Adrenal gland (tissue), 12 donors: ENCODE results near the gene ERAP2. TPM values are rescaled to one million over a fixed set of nuclear protein-coding genes. Genes with fewer than 3 reads are reported as not detected.

Experiments
- DNase-seq, 7 donors: peaks; one replicate each; pipeline ENCODE4 v3.0.0-alpha.2; 2019 to 2020
- H3K27ac ChIP-seq, 5 donors: fragments of 200-600 bp; sonication (generic) in 4 of 5; 1 replicate in 3 of 5; 2 replicates in 2 of 5; pipeline versions ENCODE4 v1.5.1 to v1.8.0; 2016 to 2020; ENCODE audit warnings: mild to moderate bottlenecking in 1 of 5
- H3K27me3 ChIP-seq: fragments of 200-600 bp; 2 replicates; pipeline ENCODE4 v1.8.0; 2021
- H3K36me3 ChIP-seq, 2 donors: fragments of 200-600 bp; replicated peaks in 1 of 2; 1 replicate in 1 of 2; 2 replicates in 1 of 2; pipeline versions ENCODE4 v1.5.1 to v1.8.0; 2018 to 2022
- H3K4me1 ChIP-seq, 2 donors: fragments of 200-600 bp; replicated peaks in 1 of 2; 1 replicate in 1 of 2; 2 replicates in 1 of 2; pipeline versions ENCODE4 v1.5.1 to v1.8.0; 2018 to 2021
- H3K4me3 ChIP-seq, 4 donors: fragments of 200-600 bp; sonication (generic) in 3 of 4; one replicate each; pipeline ENCODE4 v1.5.1; 2016 to 2018
- H3K9me3 ChIP-seq, 3 donors: fragments of 200-600 bp; sonication (generic) in 1 of 3; replicated peaks in 1 of 3; 1 replicate in 2 of 3; 2 replicates in 1 of 3; pipeline versions ENCODE4 v1.5.1 to v1.8.0; 2016 to 2021
- CTCF ChIP-seq, 6 experiments: fragments of 450-650 bp in 4 of 6; fragments of 200-600 bp in 2 of 6; sonication (generic) in 1 of 6; IDR thresholded peaks; 1 replicate in 5 of 6; 2 replicates in 1 of 6; pipeline versions ENCODE4 v1.5.1 to v1.8.0; 2016 to 2021; ENCODE audit warnings: antibody characterized with exemption in 6 of 6, mild to moderate bottlenecking in 2 of 6, moderate library complexity in 1 of 6
- POLR2A ChIP-seq, 2 donors: fragments of 450-650 bp; IDR thresholded peaks; one replicate each; pipeline ENCODE4 v1.6.1; 2017; ENCODE audit warnings: antibody characterized with exemption in 2 of 2, mild to moderate bottlenecking in 2 of 2, moderate library complexity in 1 of 2
- WGBS, 4 donors: extraction: QIAGEN DNeasy Blood & Tissue Kit in 2 of 4; methylation state at CpG; one replicate each; pipeline versions ENCODE4 v1.1.5 to v1.1.7; 2013 to 2017; 5-methylcytosine and 5-hydroxymethylcytosine counted together
- intact Hi-C, 2 donors: fragments of 100-400 bp; cut with DNase I; formaldehyde crosslinking; loops; one replicate each; pipeline versions ENCODE4 v1.14.1 to v1.15.0; 2022 to 2023
- polyA plus RNA-seq, 3 donors: library from polyadenylated mRNA; stranded (reverse); fragments of 200-250 nt in 2 of 3; fragments of 350-450 nt in 1 of 3; fragmentation: Illumina TruSeq in 1 of 3; extraction: RNeasy Lipid Tissue Mini Kit (QIAGEN cat#74804) in 1 of 3; gene quantifications; one replicate each; pipeline ENCODE4 v1.2.3, GENCODE V29; 2013 to 2014
- total RNA-seq, 9 donors: library from RNA; depleted of rRNA in 4 of 9; stranded (reverse); fragments of >200 nt in 4 of 9; fragments of 120-200 nt in 1 of 9; fragmentation: NEBNext Ultra II Directional in 1 of 9; extraction: Animal tissue kit (Norgen Biotek cat#: 25700) in 1 of 9; gene quantifications; one replicate each; pipeline versions ENCODE4 v1.1.0 to v1.2.4, GENCODE V29; 2013 to 2023
- donor health status: healthy with polysubstance abuse.
- donor health status: Bipolar disorder and iron deficiency.
- donor health status: DM: yes; HTN: yes; CAD: no.
- donor health status: DM: no; HTN: no; CAD: no.
- donor health status: DM: no; HTN: no; CAD: no.
- donor health status: DM: yes; HTN: yes; CAD: no.

Gene ERAP2
- total and polyA plus RNA-seq, 12 donors: 0.94 to 32.1 (median 10.2) TPM

- Histone ChIP-seq H3K9me3 (no peaks in the 10 kb centered on the region), H3K4me3 (no peak overlapping the region), H3K4me1 (no peaks in the 10 kb centered on the region), H3K27me3 (no peaks in the 10 kb centered on the region), H3K27ac (no peak overlapping the region), H3K36me3 (no peaks in the 10 kb centered on the region)
- no peak for DNase-seq
- TF ChIP-seq CTCF (IDR thresholded peaks at IDR 0.05): no peak
- no peak for TF ChIP-seq POLR2A (IDR thresholded peaks at IDR 0.05)
- WGBS, 4 donors: 68 to 80% (median 76%) methylated on average over 3 of the region's 3 CpGs
- intact Hi-C loops: loop anchor here in 1 of 2 donors (10.0 kb wide), 1 partner anchor 46 kb away; the partner anchor contains the start of gene ERAP2
Measured at GRCh38 chr5:96920744-96921355, 44.5 kb downstream of the ERAP2 start.

GRCh38 chr5:96922499-96923244, 46.4 kb downstream of the ERAP2 start:
- intact Hi-C loops: loop anchor here in 1 of 2 donors (10.0 kb wide), 1 partner anchor 48 kb away; the partner anchor contains the start of gene ERAP2
- WGBS, 4 donors: 87 to 95% (median 93%) methylated on average over 12 of the region's 12 CpGs
- DNase-seq: no peak
- Histone ChIP-seq H3K4me1 (no peaks in the 10 kb centered on the region), H3K9me3 (no peaks in the 10 kb centered on the region), H3K36me3 (no peaks in the 10 kb centered on the region), H3K27me3 (no peaks in the 10 kb centered on the region), H3K4me3 (no peak overlapping the region), H3K27ac (no peak overlapping the region)
- TF ChIP-seq CTCF (IDR thresholded peaks at IDR 0.05) (no peak), POLR2A (IDR thresholded peaks at IDR 0.05) (no peak)

GRCh38 chr5:96924016-96924443, 47.7 kb downstream of the ERAP2 start:
- H3K27me3 ChIP-seq: no peaks in the 10 kb centered on the region
- H3K9me3 ChIP-seq: no peaks in the 10 kb centered on the region
- TF ChIP-seq CTCF (IDR thresholded peaks at IDR 0.05) (no peak), POLR2A (IDR thresholded peaks at IDR 0.05) (no peak)
- no peak overlapping the region for H3K4me3 ChIP-seq
- no peaks in the 10 kb centered on the region for H3K4me1 ChIP-seq
- WGBS, 4 donors: 58 to 73% (median 66%) methylated on average over 3 of the region's 3 CpGs
- intact Hi-C loops: loop anchor here in 1 of 2 donors (10.0 kb wide), 1 partner anchor 49 kb away; the partner anchor contains the start of gene ERAP2
- no peak for DNase-seq
- peak overlapping the region in 1 of 5 donors; percentile 5 for H3K27ac ChIP-seq
- H3K36me3 ChIP-seq: no peaks in the 10 kb centered on the region

GRCh38 chr5:96926276-96926675, 50.0 kb downstream of the ERAP2 start:
- Histone ChIP-seq H3K4me1 (no peaks in the 10 kb centered on the region), H3K9me3 (no peaks in the 10 kb centered on the region), H3K4me3 (no peak overlapping the region), H3K27me3 (no peaks in the 10 kb centered on the region), H3K27ac (no peak overlapping the region), H3K36me3 (no peaks in the 10 kb centered on the region)
- intact Hi-C loops: loop anchor here in 1 of 2 donors (10.0 kb wide), 1 partner anchor 51 kb away; the partner anchor contains the start of gene ERAP2
- WGBS, 4 donors: 76 to 87% (median 78%) methylated on average over 1 of the region's 1 CpG
- TF ChIP-seq POLR2A (IDR thresholded peaks at IDR 0.05): no peak
- no peak for TF ChIP-seq CTCF (IDR thresholded peaks at IDR 0.05)
- DNase-seq: no peak
